ENCODE results near the gene ZNF106. TPM values are rescaled to one million over a fixed set of nuclear protein-coding genes. Genes with fewer than 3 reads are reported as not detected.

Gene ZNF106
- total and polyA plus RNA-seq, 4 donors = 7.5 to 25.4 (median 20.5) TPM

DNA sequence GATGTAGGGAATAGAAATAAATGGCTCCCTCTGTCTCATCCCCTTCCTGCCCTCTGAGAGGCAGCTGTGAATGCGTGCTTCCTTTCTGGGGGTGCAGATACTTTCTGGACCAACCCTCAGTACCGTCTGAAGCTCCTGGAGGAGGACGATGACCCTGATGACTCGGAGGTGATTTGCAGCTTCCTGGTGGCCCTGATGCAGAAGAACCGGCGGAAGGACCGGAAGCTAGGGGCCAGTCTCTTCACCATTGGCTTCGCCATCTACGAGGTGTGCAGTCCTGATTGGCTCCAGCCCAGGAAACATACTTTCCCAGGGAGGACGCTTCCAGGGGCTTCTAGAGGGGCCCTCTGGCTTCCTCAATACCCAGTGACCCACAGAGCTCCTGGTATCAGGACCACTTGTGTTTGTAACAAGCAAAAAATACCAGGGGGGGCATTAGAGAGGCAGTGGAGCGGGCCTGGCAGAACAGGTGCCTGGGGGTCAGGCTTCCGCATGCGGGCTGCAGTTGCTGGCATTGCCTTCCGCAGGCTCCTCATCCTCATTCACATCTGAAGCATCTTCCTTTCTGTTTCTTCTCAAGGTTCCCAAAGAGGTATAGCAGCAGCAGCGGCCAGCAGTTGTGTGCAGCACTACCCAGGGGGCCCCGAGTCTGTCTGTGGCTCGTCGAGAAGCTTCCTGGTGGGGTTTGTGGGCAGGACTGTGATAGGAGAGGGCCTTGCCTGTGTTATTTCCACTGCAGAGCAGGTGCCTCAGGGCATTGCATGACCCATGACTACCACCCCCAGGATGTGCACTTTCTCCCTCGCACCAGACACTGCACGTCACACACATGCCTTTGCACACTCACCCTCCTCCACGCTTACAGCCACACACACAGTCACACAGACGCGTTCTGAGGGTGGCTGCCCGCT, 89.1 kb downstream of the ZNF106 start (continued):
- TF ChIP-seq, protein P1, sequence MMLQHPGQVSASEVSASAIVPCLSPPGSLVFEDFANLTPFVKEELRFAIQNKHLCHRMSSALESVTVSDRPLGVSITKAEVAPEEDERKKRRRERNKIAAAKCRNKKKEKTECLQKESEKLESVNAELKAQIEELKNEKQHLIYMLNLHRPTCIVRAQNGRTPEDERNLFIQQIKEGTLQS (IDR thresholded peaks at IDR 0.05) = no peak
- TF ChIP-seq RXRA (IDR thresholded peaks at IDR 0.05) = no peak
- TF ChIP-seq SP1 (IDR thresholded peaks at IDR 0.05) = no peak
- no peak for TF ChIP-seq TAF1 (conservative IDR thresholded peaks at IDR 0.05)
- TF ChIP-seq HNF4A (conservative IDR thresholded peaks at IDR 0.05) = no peak
- no peak for TF ChIP-seq JUND (IDR thresholded peaks at IDR 0.05)

DNA sequence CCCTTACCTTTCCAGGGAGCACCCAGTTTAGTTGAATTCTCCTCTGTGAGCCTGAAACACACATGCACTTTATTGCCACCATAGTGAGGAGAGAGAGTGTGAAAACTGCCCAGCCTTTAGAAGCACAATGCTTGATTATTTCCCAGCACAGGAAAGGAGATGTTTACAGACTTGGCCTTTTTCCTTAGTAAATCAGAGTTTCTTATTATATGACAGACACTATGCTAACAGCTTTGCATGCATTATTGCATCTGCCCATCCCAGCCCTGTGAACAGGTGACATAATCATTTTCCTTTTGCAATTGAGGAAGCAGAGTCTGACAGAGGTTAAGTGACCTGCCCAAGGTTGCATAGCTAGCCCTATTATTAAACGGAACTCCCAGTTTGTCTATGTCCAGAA, 95.1 kb downstream of the ZNF106 start:
- 74% methylated on average over 1 of the region's 1 CpG for WGBS
- H3K9ac ChIP-seq (ENCODE audit: low read depth in 1 of 2, low read length in 2 of 2) = no peak overlapping the region
- no peaks in the 10 kb centered on the region for H3K27me3 ChIP-seq (ENCODE audit: control insufficient read depth in 4 of 4, insufficient read depth in 4 of 4, low read length in 3 of 4)
- no peak overlapping the region for H3K4me3 ChIP-seq (ENCODE audit: low read depth in 1 of 3, low read length in 3 of 3)
- no peaks in the 10 kb centered on the region for H3K9me3 ChIP-seq (ENCODE audit: control insufficient read depth in 4 of 4, low read length in 3 of 4)
- H3K36me3 ChIP-seq (ENCODE audit: control insufficient read depth in 4 of 4, insufficient read depth in 3 of 4, low read depth in 1 of 4, low read length in 3 of 4) = peaks cover 0 to 25% (median 15%) of the 10 kb centered on the region in 4 donors
- no peak overlapping the region for H3K27ac ChIP-seq (ENCODE audit: low read depth in 1 of 2, low read length in 2 of 2)
- DNase-seq (ENCODE audit: low spot score) = no peak
- TF ChIP-seq HNF4G (IDR thresholded peaks at IDR 0.05) = no peak
- no peak for TF ChIP-seq FOXA1 (IDR thresholded peaks at IDR 0.05)
- TF ChIP-seq SP1 (IDR thresholded peaks at IDR 0.05) = no peak
- TF ChIP-seq YY1 (IDR thresholded peaks at IDR 0.05) = no peak
- TF ChIP-seq, protein P2, sequence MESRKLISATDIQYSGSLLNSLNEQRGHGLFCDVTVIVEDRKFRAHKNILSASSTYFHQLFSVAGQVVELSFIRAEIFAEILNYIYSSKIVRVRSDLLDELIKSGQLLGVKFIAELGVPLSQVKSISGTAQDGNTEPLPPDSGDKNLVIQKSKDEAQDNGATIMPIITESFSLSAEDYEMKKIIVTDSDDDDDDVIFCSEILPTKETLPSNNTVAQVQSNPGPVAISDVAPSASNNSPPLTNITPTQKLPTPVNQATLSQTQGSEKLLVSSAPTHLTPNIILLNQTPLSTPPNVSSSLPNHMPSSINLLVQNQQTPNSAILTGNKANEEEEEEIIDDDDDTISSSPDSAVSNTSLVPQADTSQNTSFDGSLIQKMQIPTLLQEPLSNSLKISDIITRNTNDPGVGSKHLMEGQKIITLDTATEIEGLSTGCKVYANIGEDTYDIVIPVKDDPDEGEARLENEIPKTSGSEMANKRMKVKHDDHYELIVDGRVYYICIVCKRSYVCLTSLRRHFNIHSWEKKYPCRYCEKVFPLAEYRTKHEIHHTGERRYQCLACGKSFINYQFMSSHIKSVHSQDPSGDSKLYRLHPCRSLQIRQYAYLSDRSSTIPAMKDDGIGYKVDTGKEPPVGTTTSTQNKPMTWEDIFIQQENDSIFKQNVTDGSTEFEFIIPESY (IDR thresholded peaks at IDR 0.05) = no peak
- TF ChIP-seq RXRA (IDR thresholded peaks at IDR 0.05) = no peak
- TF ChIP-seq TAF1 (conservative IDR thresholded peaks at IDR 0.05) = no peak
- no peak for TF ChIP-seq NR2F2 (IDR thresholded peaks at IDR 0.05)
- TF ChIP-seq GABPA (IDR thresholded peaks at IDR 0.05 in 1 of 2, conservative IDR thresholded peaks at IDR 0.05 in 1 of 2) = no peak
- TF ChIP-seq, protein P1 (IDR thresholded peaks at IDR 0.05) = no peak
- TF ChIP-seq JUND (IDR thresholded peaks at IDR 0.05) = no peak
- no peak for TF ChIP-seq RAD21 (IDR thresholded peaks at IDR 0.05)
- TF ChIP-seq, protein P3, sequence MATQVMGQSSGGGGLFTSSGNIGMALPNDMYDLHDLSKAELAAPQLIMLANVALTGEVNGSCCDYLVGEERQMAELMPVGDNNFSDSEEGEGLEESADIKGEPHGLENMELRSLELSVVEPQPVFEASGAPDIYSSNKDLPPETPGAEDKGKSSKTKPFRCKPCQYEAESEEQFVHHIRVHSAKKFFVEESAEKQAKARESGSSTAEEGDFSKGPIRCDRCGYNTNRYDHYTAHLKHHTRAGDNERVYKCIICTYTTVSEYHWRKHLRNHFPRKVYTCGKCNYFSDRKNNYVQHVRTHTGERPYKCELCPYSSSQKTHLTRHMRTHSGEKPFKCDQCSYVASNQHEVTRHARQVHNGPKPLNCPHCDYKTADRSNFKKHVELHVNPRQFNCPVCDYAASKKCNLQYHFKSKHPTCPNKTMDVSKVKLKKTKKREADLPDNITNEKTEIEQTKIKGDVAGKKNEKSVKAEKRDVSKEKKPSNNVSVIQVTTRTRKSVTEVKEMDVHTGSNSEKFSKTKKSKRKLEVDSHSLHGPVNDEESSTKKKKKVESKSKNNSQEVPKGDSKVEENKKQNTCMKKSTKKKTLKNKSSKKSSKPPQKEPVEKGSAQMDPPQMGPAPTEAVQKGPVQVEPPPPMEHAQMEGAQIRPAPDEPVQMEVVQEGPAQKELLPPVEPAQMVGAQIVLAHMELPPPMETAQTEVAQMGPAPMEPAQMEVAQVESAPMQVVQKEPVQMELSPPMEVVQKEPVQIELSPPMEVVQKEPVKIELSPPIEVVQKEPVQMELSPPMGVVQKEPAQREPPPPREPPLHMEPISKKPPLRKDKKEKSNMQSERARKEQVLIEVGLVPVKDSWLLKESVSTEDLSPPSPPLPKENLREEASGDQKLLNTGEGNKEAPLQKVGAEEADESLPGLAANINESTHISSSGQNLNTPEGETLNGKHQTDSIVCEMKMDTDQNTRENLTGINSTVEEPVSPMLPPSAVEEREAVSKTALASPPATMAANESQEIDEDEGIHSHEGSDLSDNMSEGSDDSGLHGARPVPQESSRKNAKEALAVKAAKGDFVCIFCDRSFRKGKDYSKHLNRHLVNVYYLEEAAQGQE (IDR thresholded peaks at IDR 0.05) = no peak
- TF ChIP-seq, protein P4, sequence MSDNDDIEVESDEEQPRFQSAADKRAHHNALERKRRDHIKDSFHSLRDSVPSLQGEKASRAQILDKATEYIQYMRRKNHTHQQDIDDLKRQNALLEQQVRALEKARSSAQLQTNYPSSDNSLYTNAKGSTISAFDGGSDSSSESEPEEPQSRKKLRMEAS (IDR thresholded peaks at IDR 0.05) = no peak
- no peak for TF ChIP-seq FOXA2 (IDR thresholded peaks at IDR 0.05)
- TF ChIP-seq HNF4A (conservative IDR thresholded peaks at IDR 0.05) = no peak
- TF ChIP-seq EGR1 (IDR thresholded peaks at IDR 0.05; ENCODE audit: low read depth in 2 of 2) = no peak
- TF ChIP-seq, protein P5, sequence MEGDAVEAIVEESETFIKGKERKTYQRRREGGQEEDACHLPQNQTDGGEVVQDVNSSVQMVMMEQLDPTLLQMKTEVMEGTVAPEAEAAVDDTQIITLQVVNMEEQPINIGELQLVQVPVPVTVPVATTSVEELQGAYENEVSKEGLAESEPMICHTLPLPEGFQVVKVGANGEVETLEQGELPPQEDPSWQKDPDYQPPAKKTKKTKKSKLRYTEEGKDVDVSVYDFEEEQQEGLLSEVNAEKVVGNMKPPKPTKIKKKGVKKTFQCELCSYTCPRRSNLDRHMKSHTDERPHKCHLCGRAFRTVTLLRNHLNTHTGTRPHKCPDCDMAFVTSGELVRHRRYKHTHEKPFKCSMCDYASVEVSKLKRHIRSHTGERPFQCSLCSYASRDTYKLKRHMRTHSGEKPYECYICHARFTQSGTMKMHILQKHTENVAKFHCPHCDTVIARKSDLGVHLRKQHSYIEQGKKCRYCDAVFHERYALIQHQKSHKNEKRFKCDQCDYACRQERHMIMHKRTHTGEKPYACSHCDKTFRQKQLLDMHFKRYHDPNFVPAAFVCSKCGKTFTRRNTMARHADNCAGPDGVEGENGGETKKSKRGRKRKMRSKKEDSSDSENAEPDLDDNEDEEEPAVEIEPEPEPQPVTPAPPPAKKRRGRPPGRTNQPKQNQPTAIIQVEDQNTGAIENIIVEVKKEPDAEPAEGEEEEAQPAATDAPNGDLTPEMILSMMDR (IDR thresholded peaks at IDR 0.05; ENCODE audit: low read depth, low read length, missing input control) = no peak
- no peaks in the 10 kb centered on the region for H3K4me1 ChIP-seq (ENCODE audit: control insufficient read depth in 4 of 4, insufficient read depth in 4 of 4, low read length in 3 of 4)

All from liver (tissue), 9 donors.